Astrocyte of the cerebellum (primary cell): ENCODE data around the gene HOXA10.

ENCODE experiments used
- DNase-seq: peaks from one replicate; pipeline ENCODE4 v3.0.0-alpha.2; 2011; ENCODE audit warnings: low read depth
- H3K4me3 ChIP-seq: 2 replicates; pipeline ENCODE4 v1.5.1; 2011; ENCODE audit warnings: mild to moderate bottlenecking, low read depth, low read length, moderate library complexity
- CTCF ChIP-seq: IDR thresholded peaks from 2 replicates; pipeline ENCODE4 v1.5.1; 2012; ENCODE audit warnings: low read length, low read depth, moderate library complexity, mild to moderate bottlenecking; ENCODE audit errors: missing control alignments
- in situ Hi-C: cut with HindIII; loops from 2 replicates; pipeline ENCODE4 v1.10.0; 2017; ENCODE audit warnings: low sequenced_read_pairs

The HOXA10 gene

DNA sequence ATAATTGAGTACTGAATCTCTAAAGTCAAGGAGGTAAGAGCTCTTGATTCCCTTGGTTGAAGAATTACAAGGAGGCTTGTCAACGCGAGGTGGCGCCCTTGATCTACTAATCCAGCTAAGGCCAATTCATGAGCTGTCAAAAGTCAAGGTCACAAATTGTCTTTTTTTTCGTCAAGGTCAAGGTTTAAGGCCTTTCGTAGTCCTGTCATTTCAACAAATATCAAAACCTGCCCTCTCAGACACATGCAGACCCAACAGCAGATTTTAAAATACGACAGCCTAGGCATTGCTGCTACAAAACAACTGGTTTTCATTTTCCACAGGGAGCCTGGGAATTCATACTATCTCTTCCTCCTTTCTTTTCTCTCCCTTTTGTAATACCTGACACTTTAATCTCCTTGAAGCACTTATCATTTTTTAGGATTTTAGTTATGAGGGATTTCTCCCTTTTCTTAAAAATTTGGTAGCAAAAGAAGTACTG, 22.2 kb upstream of the HOXA10 start:
- in situ Hi-C loops: no loop called here
- DNase-seq: peak; percentile 53
- TF ChIP-seq CTCF: peak; percentile 64
- H3K4me3 ChIP-seq: no peak overlapping the region

DNA sequence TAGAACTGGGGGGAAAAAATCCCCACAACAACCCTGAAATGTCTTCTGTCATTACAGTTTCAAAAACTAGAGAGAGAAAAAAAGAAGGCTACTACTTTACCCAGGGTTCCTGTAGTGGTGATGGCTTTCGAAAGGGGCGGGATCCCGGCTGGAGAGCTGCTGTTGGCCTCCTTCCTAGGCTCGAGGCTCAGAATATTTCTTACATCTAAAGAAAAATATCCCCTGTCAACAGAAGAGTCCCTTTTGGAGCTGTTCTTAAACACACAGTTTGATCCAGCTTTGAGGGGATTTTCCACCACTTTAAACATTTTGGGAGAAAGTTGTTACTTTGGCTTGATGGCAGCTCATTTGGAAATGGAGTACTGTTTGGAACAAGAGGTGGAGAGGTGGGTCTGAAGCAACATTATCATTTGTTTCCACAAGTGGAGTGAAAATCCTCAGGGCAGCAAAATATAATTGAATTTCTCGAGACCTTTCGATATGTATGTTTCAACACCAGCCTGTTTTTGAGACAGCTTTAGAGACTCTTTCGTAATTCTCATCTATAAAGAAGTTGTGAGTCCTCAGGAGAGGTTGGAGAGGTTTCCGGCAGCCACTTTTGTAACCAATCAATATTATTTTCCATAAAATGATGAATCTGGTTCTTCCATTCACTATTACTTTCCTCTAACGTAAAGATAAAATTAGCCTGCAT, 20.7 kb upstream of the HOXA10 start:
- DNase-seq: no peak
- TF ChIP-seq CTCF: no peak
- no peak overlapping the region for H3K4me3 ChIP-seq
- in situ Hi-C loops: no loop called here

- DNase-seq: no peak
- H3K4me3 ChIP-seq: no peak overlapping the region
- in situ Hi-C loops: no loop called here
- TF ChIP-seq CTCF: no peak
Measured at GRCh38 chr7:27194002-27194352, 19.9 kb upstream of the HOXA10 start.

DNA sequence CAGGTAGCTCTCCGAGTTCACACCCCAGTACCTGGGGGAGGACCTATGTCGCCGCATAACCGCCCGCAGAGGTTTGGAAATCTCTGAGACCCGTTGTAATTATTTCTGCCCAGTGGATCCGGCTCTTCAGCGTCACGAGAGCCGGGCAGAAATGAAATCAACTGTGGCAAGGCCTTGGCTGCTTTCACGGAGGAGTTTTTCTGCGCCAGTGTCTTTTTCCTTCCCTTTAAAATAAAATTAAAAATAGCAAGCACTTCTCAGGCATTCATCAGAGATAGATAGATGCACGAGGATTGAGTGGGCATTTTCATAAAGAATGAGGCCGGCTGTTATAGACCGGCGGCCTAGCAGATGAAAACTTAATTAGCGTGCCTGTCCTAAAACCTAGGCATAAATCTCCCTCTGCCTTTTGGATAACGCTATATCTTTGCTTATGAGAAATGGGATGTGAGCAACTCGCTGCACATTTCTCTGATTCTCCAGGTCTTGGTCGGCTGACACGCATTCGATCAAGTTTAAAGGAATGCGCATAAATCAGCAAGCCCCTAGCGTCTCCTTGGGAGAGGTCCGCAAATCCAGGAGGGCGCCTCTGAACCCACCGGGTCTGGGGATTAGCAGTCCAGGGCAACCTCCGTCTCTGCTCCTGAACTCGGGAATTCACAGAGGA, 19.3 kb upstream of the HOXA10 start:
- in situ Hi-C loops: no loop called here
- no peak for DNase-seq
- no peak for TF ChIP-seq CTCF
- no peak overlapping the region for H3K4me3 ChIP-seq

- in situ Hi-C loops: no loop called here
- no peak for DNase-seq
Measured at GRCh38 chr7:27192546-27193334, 18.6 kb upstream of the HOXA10 start.

More at GRCh38 chr7:27192546-27193334, 18.6 kb upstream of the HOXA10 start:
- no peak for TF ChIP-seq CTCF
- H3K4me3 ChIP-seq: no peak overlapping the region
